Neural cell (in vitro differentiated cells): ENCODE measurements around the gene CLTB. TPM values are rescaled to one million over a fixed set of nuclear protein-coding genes. Genes with fewer than 3 reads are reported as not detected.
"Not testable (repeated sequence)": the region's sequence is repeated elsewhere in the genome, so short reads cannot be mapped to it uniquely, and the experiment has no call there.

Source experiments
- H2AFZ ChIP-seq: fragments of 200-600, 300-800 bp; sonication (generic), shearing (Covaris generic); 2 replicates; pipeline ENCODE4 v1.6.0; 2014; ENCODE audit warnings: low read depth, mild to moderate bottlenecking, antibody characterized with exemption, low read length, moderate library complexity
- H3F3A ChIP-seq: fragments of 200-600 bp; shearing (Covaris generic); 2 replicates; pipeline ENCODE4 v1.6.1; 2016; ENCODE audit warnings: mild to moderate bottlenecking, moderate library complexity, mixed read lengths, antibody characterized with exemption, low read length; ENCODE audit not compliant: insufficient read depth, poor library complexity, severe bottlenecking
- H3K27ac ChIP-seq: fragments of 200-600, 300-800 bp; sonication (generic), shearing (Covaris generic); 2 replicates; pipeline ENCODE4 v1.5.1; 2014; ENCODE audit warnings: mild to moderate bottlenecking, low read length, moderate library complexity
- H3K27me3 ChIP-seq: fragments of 300-800, 200-600 bp; sonication (generic), shearing (Covaris generic); 2 replicates; pipeline ENCODE4 v1.6.0; 2014; ENCODE audit warnings: mild to moderate bottlenecking, low read depth, low read length, moderate library complexity; ENCODE audit not compliant: insufficient read depth
- H3K36me3 ChIP-seq: fragments of 300-800, 200-600 bp; sonication (generic), shearing (Covaris generic); 2 replicates; pipeline ENCODE4 v1.5.1; 2014; ENCODE audit warnings: mild to moderate bottlenecking, antibody characterized with exemption, low read length, moderate library complexity; ENCODE audit not compliant: insufficient read depth
- H3K4me2 ChIP-seq: fragments of 300-800, 200-600 bp; sonication (generic), shearing (Covaris generic); 2 replicates; pipeline ENCODE4 v1.6.0; 2014; ENCODE audit warnings: mild to moderate bottlenecking, low read length
- H3K4me3 ChIP-seq: fragments of 300-800, 200-600 bp; sonication (generic), shearing (Covaris generic); 2 replicates; pipeline ENCODE4 v1.5.1; 2014; ENCODE audit warnings: mild to moderate bottlenecking, low read length, moderate library complexity
- H3K79me2 ChIP-seq: fragments of 200-600 bp; shearing (Covaris generic); replicated peaks from 2 replicates; pipeline ENCODE4 v1.6.0; 2014; ENCODE audit warnings: mild to moderate bottlenecking, low read length, moderate library complexity; ENCODE audit not compliant: insufficient read depth
- H3K9ac ChIP-seq: fragments of 300-800, 200-600 bp; sonication (generic), shearing (Covaris generic); 2 replicates; pipeline ENCODE4 v1.6.1; 2016; ENCODE audit warnings: mild to moderate bottlenecking, low read length, mixed read lengths
- H3K9me2 ChIP-seq: fragments of 200-600 bp; shearing (Covaris generic); 2 replicates; pipeline ENCODE4 v1.6.1; 2016; ENCODE audit warnings: mild to moderate bottlenecking, low read length, mixed read lengths; ENCODE audit not compliant: insufficient read depth
- H3K9me3 ChIP-seq: fragments of 200-600, 300-800 bp; sonication (generic), shearing (Covaris generic); 2 replicates; pipeline ENCODE4 v1.6.1; 2016; ENCODE audit warnings: mild to moderate bottlenecking, mixed run types, low read length, moderate library complexity, mixed read lengths
- H4K20me1 ChIP-seq: fragments of 200-600 bp; shearing (Covaris generic); 2 replicates; pipeline ENCODE4 v1.6.1; 2016; ENCODE audit warnings: mild to moderate bottlenecking, mixed run types; ENCODE audit not compliant: insufficient read depth
- CTCF ChIP-seq: fragments of 450-650 bp; IDR thresholded peaks from 2 replicates; pipeline ENCODE4 v1.5.1; 2014; ENCODE audit warnings: antibody characterized with exemption, mild to moderate bottlenecking, moderate library complexity; ENCODE audit not compliant: poor library complexity, severe bottlenecking
- EP300 ChIP-seq: fragments of 450-650 bp; conservative IDR thresholded peaks from 2 replicates; pipeline ENCODE4 v1.6.1; 2014; ENCODE audit warnings: antibody characterized with exemption, mild to moderate bottlenecking, moderate library complexity; ENCODE audit not compliant: poor library complexity, severe bottlenecking
- EZH2 ChIP-seq: fragments of 200-600, 300-800 bp; shearing (Covaris generic), sonication (generic); IDR thresholded peaks from 2 replicates; pipeline ENCODE4 v1.6.1; 2014; ENCODE audit warnings: antibody characterized with exemption, low read length, borderline replicate concordance, mild to moderate bottlenecking; ENCODE audit not compliant: insufficient read depth, poor library complexity, severe bottlenecking
- MXI1 ChIP-seq: fragments of 450-650 bp; conservative IDR thresholded peaks from 2 replicates; pipeline ENCODE4 v1.6.1; 2014; ENCODE audit warnings: antibody characterized with exemption, mild to moderate bottlenecking; ENCODE audit not compliant: poor library complexity, severe bottlenecking
- POLR2AphosphoS5 ChIP-seq: IDR thresholded peaks from 2 replicates; pipeline ENCODE4 v1.6.1; 2012
- RAD21 ChIP-seq: fragments of 450-650 bp; conservative IDR thresholded peaks from 2 replicates; pipeline ENCODE4 v1.6.1; 2014; ENCODE audit warnings: antibody characterized with exemption, mild to moderate bottlenecking, moderate library complexity
- REST ChIP-seq: IDR thresholded peaks from 2 replicates; pipeline ENCODE4 v1.6.1; 2012; ENCODE audit warnings: borderline replicate concordance
- SMC3 ChIP-seq: fragments of 450-650 bp; conservative IDR thresholded peaks from 2 replicates; pipeline ENCODE4 v1.6.1; 2014; ENCODE audit warnings: antibody characterized with exemption, mild to moderate bottlenecking, moderate library complexity; ENCODE audit not compliant: poor library complexity
- TAF1 ChIP-seq: IDR thresholded peaks from 2 replicates; pipeline ENCODE4 v1.6.1; 2012; ENCODE audit warnings: low read depth
- polyA plus RNA-seq: library from polyadenylated mRNA; depleted of rRNA; stranded (reverse); fragments of >200 nt; gene quantifications from 2 replicates; pipeline ENCODE4 v1.2.3, GENCODE V29; 2014

CLTB gene
- polyA plus RNA-seq, 1 donor from 2014 or later, result 239 TPM

GRCh38 chr5:176409765-176410164 is 6.6 kb downstream of the CLTB start:
- Histone ChIP-seq H3K9me2 (no peaks in the 10 kb centered on the region), H3K79me2 (no peaks in the 10 kb centered on the region), H3K9ac (no peak overlapping the region), H3F3A (no peaks in the 10 kb centered on the region), H3K9me3 (no peaks in the 10 kb centered on the region), H3K36me3 (no peaks in the 10 kb centered on the region), H3K27ac (no peak overlapping the region), H2AFZ (no peak overlapping the region), H4K20me1 (no peaks in the 10 kb centered on the region), H3K4me2 (no peak overlapping the region), H3K4me3 (no peak overlapping the region), H3K27me3 (no peaks in the 10 kb centered on the region)
- TF ChIP-seq POLR2AphosphoS5, result no peak
- no peak for TF ChIP-seq SMC3
- TF ChIP-seq EP300, result no peak
- TF ChIP-seq TAF1, result no peak
- TF ChIP-seq MXI1, result no peak
- TF ChIP-seq RAD21, result no peak
- TF ChIP-seq REST, result no peak
- TF ChIP-seq EZH2, result no peak
- no peak for TF ChIP-seq CTCF

GRCh38 chr5:176408590-176408989 is 7.7 kb downstream of the CLTB start:
- Histone ChIP-seq H3K4me3 (no peak overlapping the region), H3K9ac (no peak overlapping the region), H2AFZ (no peak overlapping the region), H3K9me3 (no peaks in the 10 kb centered on the region), H3K27me3 (no peaks in the 10 kb centered on the region), H3K27ac (no peak overlapping the region), H3K79me2 (no peaks in the 10 kb centered on the region), H3F3A (no peaks in the 10 kb centered on the region), H3K9me2 (no peaks in the 10 kb centered on the region), H3K4me2 (no peak overlapping the region), H3K36me3 (no peaks in the 10 kb centered on the region), H4K20me1 (no peaks in the 10 kb centered on the region)
- TF ChIP-seq SMC3 (no peak), TAF1 (no peak), REST (no peak), CTCF (no peak), MXI1 (no peak), POLR2AphosphoS5 (no peak), RAD21 (no peak), EP300 (no peak), EZH2 (no peak)

- H3K36me3 ChIP-seq, H3K9ac ChIP-seq, H3K9me3 ChIP-seq, H2AFZ ChIP-seq, H3K4me3 ChIP-seq, H3K4me2 ChIP-seq, H3K79me2 ChIP-seq, H3F3A ChIP-seq, H3K27ac ChIP-seq, H4K20me1 ChIP-seq, H3K27me3 ChIP-seq, H3K9me2 ChIP-seq: not testable (repeated sequence)
Measured at GRCh38 chr5:176408252-176408573, 8.1 kb downstream of the CLTB start.
